ENCODE data around the gene UBE2QL1. TPM values are rescaled to one million over a fixed set of nuclear protein-coding genes. Genes with fewer than 3 reads are reported as not detected.
A peak's percentile ranks its signal among the peaks of the same experiment; 100 is the strongest.

The UBE2QL1 gene
- total RNA-seq, 1 donor from 2014 or later, result 5.6 TPM

GRCh38 chr5:6430418-6431028, 18.1 kb upstream of the UBE2QL1 start:
- H3K27me3 Mint-ChIP-seq, result peaks cover 53% of the 10 kb centered on the region
- no peak overlapping the region for H3K27ac Mint-ChIP-seq
- H3K4me1 Mint-ChIP-seq (ENCODE audit: unreplicated experiment), result no peaks in the 10 kb centered on the region
- H3K4me3 Mint-ChIP-seq, result no peak overlapping the region
- no peaks in the 10 kb centered on the region for H3K9me3 Mint-ChIP-seq
- no peak for DNase-seq (ENCODE audit: extremely low spot score, unreplicated experiment)
- no peaks in the 10 kb centered on the region for H3K36me3 Mint-ChIP-seq
- TF ChIP-seq CTCF (conservative IDR thresholded peaks at IDR 0.05), result no peak

- Mint-ChIP-seq H3K27ac (no peak overlapping the region), H3K4me1 (ENCODE audit: unreplicated experiment) (no peaks in the 10 kb centered on the region)
- DNase-seq (ENCODE audit: extremely low spot score, unreplicated experiment), result no peak
Observed at GRCh38 chr5:6431214-6432195, 17.2 kb upstream of the UBE2QL1 start.

GRCh38 chr5:6432206-6432605, 16.5 kb upstream of the UBE2QL1 start:
- DNase-seq (ENCODE audit: extremely low spot score, unreplicated experiment), result no peak
- Mint-ChIP-seq H3K27me3 (peaks cover 51% of the 10 kb centered on the region), H3K9me3 (no peaks in the 10 kb centered on the region), H3K4me3 (no peak overlapping the region), H3K36me3 (no peaks in the 10 kb centered on the region), H3K27ac (no peak overlapping the region), H3K4me1 (ENCODE audit: unreplicated experiment) (no peaks in the 10 kb centered on the region)
- no peak for TF ChIP-seq CTCF (conservative IDR thresholded peaks at IDR 0.05)

More at GRCh38 chr5:6431214-6432195, 17.2 kb upstream of the UBE2QL1 start:
- TF ChIP-seq CTCF (conservative IDR thresholded peaks at IDR 0.05), result no peak
- no peaks in the 10 kb centered on the region for H3K36me3 Mint-ChIP-seq
- H3K9me3 Mint-ChIP-seq, result no peaks in the 10 kb centered on the region
- peaks cover 51% of the 10 kb centered on the region for H3K27me3 Mint-ChIP-seq
- no peak overlapping the region for H3K4me3 Mint-ChIP-seq

GRCh38 chr5:6434731-6435130, 13.9 kb upstream of the UBE2QL1 start:
- Mint-ChIP-seq H3K27ac (no peak overlapping the region), H3K27me3 (peaks cover 40% of the 10 kb centered on the region), H3K9me3 (peaks cover 3% of the 10 kb centered on the region), H3K36me3 (no peaks in the 10 kb centered on the region), H3K4me1 (ENCODE audit: unreplicated experiment) (no peaks in the 10 kb centered on the region), H3K4me3 (no peak overlapping the region)
- TF ChIP-seq CTCF (conservative IDR thresholded peaks at IDR 0.05), result no peak
- no peak for DNase-seq (ENCODE audit: extremely low spot score, unreplicated experiment)

DNA sequence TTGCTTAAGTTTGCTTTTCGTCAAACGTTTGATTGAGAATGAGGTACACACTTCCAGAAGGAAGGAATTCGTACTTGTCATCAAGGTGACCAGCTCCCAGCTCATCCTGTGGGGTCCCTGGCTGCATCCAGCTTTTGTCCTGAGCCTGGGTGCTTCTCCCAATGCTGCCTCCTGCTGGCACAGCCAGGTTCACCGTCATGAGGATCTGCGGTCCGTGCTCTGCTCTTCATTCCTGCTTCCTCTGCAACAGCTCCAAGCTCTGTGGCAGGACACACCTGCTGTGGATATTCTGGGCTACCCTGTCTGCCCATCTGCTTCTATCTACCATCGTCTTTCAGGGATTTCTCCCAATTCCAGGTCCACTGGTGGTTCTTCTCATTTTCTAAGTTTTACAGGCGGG, 13.3 kb upstream of the UBE2QL1 start:
- H3K27me3 Mint-ChIP-seq, result peaks cover 41% of the 10 kb centered on the region
- DNase-seq (ENCODE audit: extremely low spot score, unreplicated experiment), result no peak
- peak; percentile 65 for TF ChIP-seq CTCF (conservative IDR thresholded peaks at IDR 0.05)
- no peaks in the 10 kb centered on the region for H3K4me1 Mint-ChIP-seq (ENCODE audit: unreplicated experiment)
- H3K27ac Mint-ChIP-seq, result no peak overlapping the region
- H3K36me3 Mint-ChIP-seq, result no peaks in the 10 kb centered on the region
- peaks cover 5% of the 10 kb centered on the region for H3K9me3 Mint-ChIP-seq
- no peak overlapping the region for H3K4me3 Mint-ChIP-seq

Measured in type B pancreatic cell (in vitro differentiated cells).